ENCODE results near the gene ACAA1. TPM values are rescaled to one million over a fixed set of nuclear protein-coding genes. Genes with fewer than 3 reads are reported as not detected.

ACAA1 gene, protein sequence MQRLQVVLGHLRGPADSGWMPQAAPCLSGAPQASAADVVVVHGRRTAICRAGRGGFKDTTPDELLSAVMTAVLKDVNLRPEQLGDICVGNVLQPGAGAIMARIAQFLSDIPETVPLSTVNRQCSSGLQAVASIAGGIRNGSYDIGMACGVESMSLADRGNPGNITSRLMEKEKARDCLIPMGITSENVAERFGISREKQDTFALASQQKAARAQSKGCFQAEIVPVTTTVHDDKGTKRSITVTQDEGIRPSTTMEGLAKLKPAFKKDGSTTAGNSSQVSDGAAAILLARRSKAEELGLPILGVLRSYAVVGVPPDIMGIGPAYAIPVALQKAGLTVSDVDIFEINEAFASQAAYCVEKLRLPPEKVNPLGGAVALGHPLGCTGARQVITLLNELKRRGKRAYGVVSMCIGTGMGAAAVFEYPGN
- total RNA-seq: 10 to 100 TPM; 24.5 to 31.2 (median 29.3) TPM

DNA sequence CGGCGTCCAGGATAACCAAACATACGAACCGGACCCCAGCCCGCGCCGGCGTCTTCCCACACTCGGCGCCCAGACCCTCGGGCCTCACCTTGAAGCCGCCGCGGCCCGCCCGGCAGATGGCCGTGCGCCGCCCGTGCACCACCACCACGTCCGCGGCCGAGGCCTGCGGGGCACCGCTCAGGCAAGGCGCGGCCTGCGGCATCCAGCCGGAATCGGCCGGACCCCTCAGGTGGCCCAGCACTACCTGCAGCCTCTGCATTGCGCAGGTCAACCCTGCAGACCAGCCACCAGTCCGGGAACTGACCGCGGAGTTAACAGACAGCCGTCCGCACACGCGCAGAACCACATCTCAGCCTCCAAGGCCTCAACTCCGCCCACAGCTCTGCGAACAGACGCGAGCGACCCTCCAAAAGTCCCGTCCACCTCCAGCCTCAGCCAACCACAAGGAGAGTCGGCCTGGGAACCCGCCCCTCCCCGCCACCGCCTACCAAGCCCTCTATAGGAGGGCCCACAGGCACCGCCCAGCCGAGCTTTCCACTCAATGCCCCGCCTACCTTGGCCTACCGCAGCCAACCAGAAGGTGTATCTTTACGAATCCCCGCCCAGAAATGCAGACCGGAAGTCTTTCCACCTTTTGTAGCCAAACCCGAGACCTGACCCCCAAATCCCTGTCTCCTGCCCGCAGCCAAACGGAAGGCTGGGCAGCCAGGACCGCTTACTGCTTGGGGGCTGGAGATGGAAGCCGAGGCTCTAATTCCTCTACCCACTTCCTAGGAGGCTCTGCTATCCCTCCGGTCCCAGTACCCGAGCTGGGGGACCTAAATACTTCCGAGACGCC, at the start of gene ACAA1:
ACAA1 (minus strand) TSS at position 351 of the 838 bp plus-strand sequence; CDS start at position 259, 92 bp downstream.
- in situ Hi-C loops (cut with MboI; ENCODE audit: low sequenced_read_pairs in 4 of 4): loop anchor here in 3 of 4 donors (25.0 kb wide), 1 partner anchor 350 kb away; the partner anchor contains the start of gene EXOG (in 3 of the 3)
- peak; percentile 70 to 89 for TF ChIP-seq POLR2A (IDR thresholded peaks at IDR 0.05)
- TF ChIP-seq, protein P1, sequence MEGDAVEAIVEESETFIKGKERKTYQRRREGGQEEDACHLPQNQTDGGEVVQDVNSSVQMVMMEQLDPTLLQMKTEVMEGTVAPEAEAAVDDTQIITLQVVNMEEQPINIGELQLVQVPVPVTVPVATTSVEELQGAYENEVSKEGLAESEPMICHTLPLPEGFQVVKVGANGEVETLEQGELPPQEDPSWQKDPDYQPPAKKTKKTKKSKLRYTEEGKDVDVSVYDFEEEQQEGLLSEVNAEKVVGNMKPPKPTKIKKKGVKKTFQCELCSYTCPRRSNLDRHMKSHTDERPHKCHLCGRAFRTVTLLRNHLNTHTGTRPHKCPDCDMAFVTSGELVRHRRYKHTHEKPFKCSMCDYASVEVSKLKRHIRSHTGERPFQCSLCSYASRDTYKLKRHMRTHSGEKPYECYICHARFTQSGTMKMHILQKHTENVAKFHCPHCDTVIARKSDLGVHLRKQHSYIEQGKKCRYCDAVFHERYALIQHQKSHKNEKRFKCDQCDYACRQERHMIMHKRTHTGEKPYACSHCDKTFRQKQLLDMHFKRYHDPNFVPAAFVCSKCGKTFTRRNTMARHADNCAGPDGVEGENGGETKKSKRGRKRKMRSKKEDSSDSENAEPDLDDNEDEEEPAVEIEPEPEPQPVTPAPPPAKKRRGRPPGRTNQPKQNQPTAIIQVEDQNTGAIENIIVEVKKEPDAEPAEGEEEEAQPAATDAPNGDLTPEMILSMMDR (IDR thresholded peaks at IDR 0.05 in 4 of 5, conservative IDR thresholded peaks at IDR 0.05 in 1 of 5): peak in 1 of 5 experiments; percentile 8
- intact Hi-C loops (cut with DNase I; ENCODE audit: low total_unique reads): loop anchor here (1.0 to 10.0 kb wide), 7 partner anchors 28 to 1142 kb away; partner anchors contain the start of genes ACVR2B, EPM2AIP1, MLH1 and OXSR1
- no peaks in the 10 kb centered on the region for H3K9me3 ChIP-seq
- peak; percentile 100 for DNase-seq
- peaks cover 19 to 30% of the 10 kb centered on the region in 2 donors for H3K4me1 ChIP-seq
- H3K36me3 ChIP-seq: peaks cover 0 to 30% of the 10 kb centered on the region in 2 donors
- peak within 1 kb of the TSS; percentile 73 to 99 (median 82) for H3K4me3 ChIP-seq
- peak within 1 kb of the TSS; percentile 88 to 97 (median 92) for H3K27ac ChIP-seq
- no peaks in the 10 kb centered on the region for H3K27me3 ChIP-seq
- ATAC-seq: peak; percentile 91 to 95

DNA sequence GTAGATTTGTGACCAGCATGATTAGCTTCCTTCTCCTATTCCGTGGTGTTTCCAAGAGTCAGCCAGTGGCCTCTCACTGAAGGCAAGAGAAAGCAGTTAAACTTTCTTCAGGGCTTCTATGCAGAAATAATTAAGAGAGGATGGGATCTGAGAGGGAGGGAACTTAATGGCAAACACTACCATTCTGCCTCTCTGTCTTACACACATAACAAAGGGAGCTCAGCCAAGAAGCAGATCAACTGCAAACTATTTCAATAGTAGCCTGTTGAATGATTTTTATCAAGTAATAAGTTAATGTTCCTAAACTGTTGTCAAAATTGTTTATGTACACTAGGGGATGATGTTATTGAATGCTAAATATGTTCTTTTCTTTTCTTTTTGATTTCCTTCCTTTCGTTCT, 40.3 kb upstream of the ACAA1 start:
- ATAC-seq (no peak), DNase-seq (no peak)
- H3K9me3 ChIP-seq: no peaks in the 10 kb centered on the region
- no peak for TF ChIP-seq POLR2A (IDR thresholded peaks at IDR 0.05)
- TF ChIP-seq, protein P1 (IDR thresholded peaks at IDR 0.05 in 4 of 5, conservative IDR thresholded peaks at IDR 0.05 in 1 of 5): no peak
- in situ Hi-C loops (cut with MboI; ENCODE audit: low sequenced_read_pairs in 4 of 4): no loop called here
- intact Hi-C loops (cut with DNase I; ENCODE audit: low total_unique reads): no loop called here
- no peaks in the 10 kb centered on the region for H3K36me3 ChIP-seq
- no peaks in the 10 kb centered on the region for H3K27me3 ChIP-seq
- no peak overlapping the region for H3K4me3 ChIP-seq
- H3K4me1 ChIP-seq: peaks cover 6 to 16% of the 10 kb centered on the region in 2 donors
- H3K27ac ChIP-seq: no peak overlapping the region

DNA sequence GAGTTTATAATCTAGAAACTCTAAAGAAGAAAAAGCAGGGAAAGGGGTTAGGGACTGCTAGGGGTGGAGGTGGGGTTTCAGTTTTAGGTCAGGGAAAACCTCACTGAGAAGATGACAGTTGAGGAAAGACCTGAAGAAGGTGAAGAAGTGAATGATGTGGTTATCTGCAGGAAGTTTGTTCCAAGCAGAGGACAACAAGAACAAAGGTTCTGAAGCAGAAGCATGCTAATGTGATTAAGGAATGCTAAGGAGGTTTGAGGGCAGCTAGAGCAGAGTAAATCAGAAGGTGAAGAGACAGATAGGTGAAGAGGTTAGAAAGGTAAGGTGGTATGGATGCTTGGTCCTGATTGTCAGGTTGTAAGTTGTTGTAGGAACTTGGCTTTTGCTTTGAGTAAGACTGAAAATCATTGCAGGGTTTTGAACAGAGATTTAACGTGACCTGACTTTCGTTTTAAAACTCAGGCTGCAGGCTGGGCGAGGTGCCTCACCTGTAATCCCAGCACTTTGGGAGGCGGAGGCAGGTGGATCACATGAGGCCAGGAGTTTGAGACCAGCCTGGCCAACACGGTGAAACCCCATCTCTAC, 37.0 kb upstream of the ACAA1 start:
- intact Hi-C loops (cut with DNase I; ENCODE audit: low total_unique reads): no loop called here

DNA sequence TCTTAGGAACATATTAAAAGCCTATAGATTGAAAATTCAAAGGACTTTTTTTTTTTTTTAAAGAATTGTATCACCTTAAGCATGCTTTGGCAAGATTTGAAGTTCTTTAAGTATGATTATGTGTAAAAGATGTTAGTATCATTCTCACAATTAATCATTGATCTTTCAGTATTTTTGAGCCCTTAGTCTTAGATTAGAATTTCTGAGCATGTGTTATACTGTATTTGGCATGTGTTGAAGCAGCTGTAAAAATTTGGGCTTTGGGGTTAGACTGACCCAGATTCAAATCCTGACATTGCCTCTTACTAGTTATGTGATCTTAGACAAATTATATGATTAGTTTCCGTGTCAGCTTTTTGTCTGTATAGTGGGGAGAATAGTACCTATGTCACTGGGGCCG, 34.7 kb upstream of the ACAA1 start:
- H3K9me3 ChIP-seq: no peaks in the 10 kb centered on the region
- H3K27ac ChIP-seq: no peak overlapping the region
- peaks cover 42 to 45% of the 10 kb centered on the region in 2 donors for H3K4me1 ChIP-seq
- ATAC-seq (no peak), DNase-seq (no peak)
- intact Hi-C loops (cut with DNase I; ENCODE audit: low total_unique reads) (no loop called here), in situ Hi-C loops (cut with MboI; ENCODE audit: low sequenced_read_pairs in 4 of 4) (no loop called here)
- no peak for TF ChIP-seq POLR2A (IDR thresholded peaks at IDR 0.05)
- TF ChIP-seq, protein P1 (IDR thresholded peaks at IDR 0.05 in 4 of 5, conservative IDR thresholded peaks at IDR 0.05 in 1 of 5): no peak
- H3K27me3 ChIP-seq: no peaks in the 10 kb centered on the region
- H3K36me3 ChIP-seq: no peaks in the 10 kb centered on the region
- H3K4me3 ChIP-seq: no peak overlapping the region

More for the DNA sequence above, 37.0 kb upstream of the ACAA1 start:
- TF ChIP-seq, protein P1 (IDR thresholded peaks at IDR 0.05 in 4 of 5, conservative IDR thresholded peaks at IDR 0.05 in 1 of 5): no peak
- no peak for TF ChIP-seq POLR2A (IDR thresholded peaks at IDR 0.05)
- ATAC-seq (no peak), DNase-seq (no peak)
- H3K4me3 ChIP-seq: no peak overlapping the region
- no peaks in the 10 kb centered on the region for H3K36me3 ChIP-seq
- H3K27me3 ChIP-seq: no peaks in the 10 kb centered on the region
- H3K27ac ChIP-seq: no peak overlapping the region
- no peaks in the 10 kb centered on the region for H3K9me3 ChIP-seq
- H3K4me1 ChIP-seq: peaks cover 20 to 27% of the 10 kb centered on the region in 2 donors
- in situ Hi-C loops (cut with MboI; ENCODE audit: low sequenced_read_pairs in 4 of 4): no loop called here
